Type B pancreatic cell (in vitro differentiated cells): ENCODE measurements around the gene TPP1. TPM values are rescaled to one million over a fixed set of nuclear protein-coding genes. Genes with fewer than 3 reads are reported as not detected.
A peak's percentile ranks its signal among the peaks of the same experiment; 100 is the strongest.

Source experiments
- DNase-seq: peaks from one replicate; pipeline ENCODE4 v3.0.0; 2021; ENCODE audit warnings: mixed read lengths; ENCODE audit not compliant: unreplicated experiment; ENCODE audit errors: extremely low spot score
- H3K27ac Mint-ChIP-seq: 2 replicates; pipeline ENCODE4 v1.8.0; 2021; ENCODE audit warnings: mild to moderate bottlenecking, mixed read lengths
- H3K27me3 Mint-ChIP-seq: 2 replicates; pipeline ENCODE4 v1.8.0; 2021; ENCODE audit warnings: mixed read lengths
- H3K36me3 Mint-ChIP-seq: 2 replicates; pipeline ENCODE4 v1.8.0; 2021; ENCODE audit warnings: mixed read lengths
- H3K4me1 Mint-ChIP-seq: one replicate; pipeline ENCODE4 v1.8.0; 2021; ENCODE audit warnings: mixed read lengths; ENCODE audit not compliant: unreplicated experiment
- H3K4me3 Mint-ChIP-seq: 2 replicates; pipeline ENCODE4 v1.8.0; 2021; ENCODE audit warnings: mild to moderate bottlenecking, mixed read lengths
- H3K9me3 Mint-ChIP-seq: 2 replicates; pipeline ENCODE4 v1.8.0; 2021; ENCODE audit warnings: mixed read lengths
- CTCF ChIP-seq: fragments of 200-600 bp; sonication (generic); conservative IDR thresholded peaks from 2 replicates; pipeline ENCODE4 v1.5.0; 2021; ENCODE audit warnings: antibody characterized with exemption, mild to moderate bottlenecking
- total RNA-seq: library from RNA; stranded (reverse); gene quantifications from 2 replicates; pipeline ENCODE4 v1.2.1, GENCODE V29; 2021; ENCODE audit warnings: low replicate concordance

TPP1 gene
- total RNA-seq, 1 donor from 2014 or later = 72.8 TPM

- H3K27me3 Mint-ChIP-seq = peaks cover 18% of the 10 kb centered on the region
- H3K9me3 Mint-ChIP-seq = no peaks in the 10 kb centered on the region
Measured at GRCh38 chr11:6655790-6656583, 36.8 kb upstream of the TPP1 start, which contains the start of gene DCHS1. DCHS1 (minus strand) TSS chr11:6655809; CDS start chr11:6641613, 14,196 bp downstream.

GRCh38 chr11:6655020-6655789, 36.0 kb upstream of the TPP1 start:
- Mint-ChIP-seq H3K27ac (no peak overlapping the region), H3K27me3 (peaks cover 18% of the 10 kb centered on the region), H3K4me1 (peaks cover 9% of the 10 kb centered on the region), H3K4me3 (no peak overlapping the region), H3K9me3 (no peaks in the 10 kb centered on the region), H3K36me3 (no peaks in the 10 kb centered on the region)
- TF ChIP-seq CTCF = no peak
- DNase-seq = peak; percentile 75

More at GRCh38 chr11:6655790-6656583, 36.8 kb upstream of the TPP1 start, which contains the start of gene DCHS1:
- TF ChIP-seq CTCF = no peak
- Mint-ChIP-seq H3K4me1 (peaks cover 9% of the 10 kb centered on the region), H3K4me3 (peak within 1 kb of the TSS; percentile 86), H3K36me3 (no peaks in the 10 kb centered on the region), H3K27ac (peak within 1 kb of the TSS; percentile 71)
- DNase-seq = peak; percentile 80

- no peaks in the 10 kb centered on the region for H3K36me3 Mint-ChIP-seq
- TF ChIP-seq CTCF = no peak
- no peak for DNase-seq
- H3K4me3 Mint-ChIP-seq = no peak overlapping the region
- no peak overlapping the region for H3K27ac Mint-ChIP-seq
- H3K27me3 Mint-ChIP-seq = peaks cover 18% of the 10 kb centered on the region
- no peaks in the 10 kb centered on the region for H3K9me3 Mint-ChIP-seq
- peaks cover 9% of the 10 kb centered on the region for H3K4me1 Mint-ChIP-seq
Measured at GRCh38 chr11:6654281-6655019, 35.2 kb upstream of the TPP1 start.

- no peak for TF ChIP-seq CTCF
- no peak overlapping the region for H3K27ac Mint-ChIP-seq
- no peaks in the 10 kb centered on the region for H3K9me3 Mint-ChIP-seq
- peaks cover 18% of the 10 kb centered on the region for H3K27me3 Mint-ChIP-seq
- DNase-seq = no peak
- no peak overlapping the region for H3K4me3 Mint-ChIP-seq
- peaks cover 9% of the 10 kb centered on the region for H3K4me1 Mint-ChIP-seq
- no peaks in the 10 kb centered on the region for H3K36me3 Mint-ChIP-seq
Measured at GRCh38 chr11:6653656-6654055, 34.4 kb upstream of the TPP1 start.

GRCh38 chr11:6653097-6653496, 33.9 kb upstream of the TPP1 start:
- no peak for DNase-seq
- Mint-ChIP-seq H3K36me3 (no peaks in the 10 kb centered on the region), H3K27ac (no peak overlapping the region), H3K27me3 (peaks cover 17% of the 10 kb centered on the region), H3K4me1 (peaks cover 9% of the 10 kb centered on the region), H3K9me3 (no peaks in the 10 kb centered on the region), H3K4me3 (no peak overlapping the region)
- TF ChIP-seq CTCF = no peak
